Measurements from ENCODE around the gene KCNT1.

The KCNT1 gene

DNA sequence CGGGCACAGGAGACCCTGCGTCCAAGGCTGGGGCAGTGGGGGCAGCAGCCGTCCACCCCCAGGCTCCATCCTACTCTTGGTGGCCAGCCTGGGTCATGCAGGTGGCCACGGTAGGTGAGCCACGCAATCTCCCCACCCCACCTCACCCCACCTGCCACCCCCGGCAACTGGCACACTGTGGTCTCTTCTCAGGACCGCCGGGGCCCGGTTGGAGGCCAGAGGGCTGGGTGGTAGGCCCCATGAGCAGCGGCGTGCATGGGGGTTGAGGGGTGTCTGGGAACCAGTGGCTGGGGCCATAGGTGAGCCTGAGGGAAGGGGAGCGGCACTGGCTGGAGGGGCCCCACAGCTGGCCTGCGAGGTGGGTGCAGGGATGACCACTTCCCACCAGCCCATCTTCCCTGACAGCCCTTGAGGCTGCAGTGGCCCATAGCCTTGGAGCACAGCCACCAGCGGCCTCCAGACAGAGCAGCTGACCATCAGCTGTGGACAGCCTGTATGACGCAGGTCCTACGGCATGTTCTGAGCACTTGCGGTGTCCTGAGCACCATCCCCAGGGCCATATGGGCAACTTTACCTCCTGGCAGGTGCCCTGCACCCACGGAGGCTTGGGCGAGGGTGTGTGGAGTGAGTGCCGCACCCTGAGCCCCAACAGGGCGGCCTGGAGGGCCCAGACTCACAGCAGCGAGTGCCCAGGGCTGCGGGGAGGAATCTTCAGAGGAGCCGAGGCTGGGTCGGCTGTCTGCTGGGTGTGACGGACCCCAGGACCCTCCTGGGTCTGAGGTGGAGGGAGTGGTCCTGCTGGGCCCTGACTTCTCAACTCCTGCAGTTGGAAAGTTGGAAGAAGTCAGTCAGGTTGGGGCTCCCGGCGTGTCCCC lies 47.4 kb downstream of the KCNT1 start:
- no peak for DNase-seq

DNA sequence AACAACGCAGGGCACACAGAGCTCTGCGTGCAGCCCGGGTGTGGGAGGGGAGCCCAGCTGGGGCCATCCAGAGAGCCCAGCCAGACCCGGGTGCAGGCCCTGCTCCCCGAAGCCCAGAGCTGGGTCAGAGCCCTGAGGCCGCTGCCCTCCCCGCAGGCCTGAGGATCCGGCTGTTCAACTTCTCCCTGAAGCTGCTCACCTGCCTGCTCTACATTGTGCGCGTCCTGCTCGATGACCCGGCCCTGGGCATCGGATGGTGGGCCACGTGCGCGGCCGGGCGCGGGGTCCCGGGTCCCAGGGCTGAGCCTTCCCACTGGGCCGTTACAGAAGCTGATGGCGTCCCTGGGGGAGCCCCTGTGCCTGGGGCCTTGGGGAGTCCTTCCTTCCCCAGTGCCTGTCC lies 48.8 kb downstream of the KCNT1 start:
- no peak for DNase-seq

DNA sequence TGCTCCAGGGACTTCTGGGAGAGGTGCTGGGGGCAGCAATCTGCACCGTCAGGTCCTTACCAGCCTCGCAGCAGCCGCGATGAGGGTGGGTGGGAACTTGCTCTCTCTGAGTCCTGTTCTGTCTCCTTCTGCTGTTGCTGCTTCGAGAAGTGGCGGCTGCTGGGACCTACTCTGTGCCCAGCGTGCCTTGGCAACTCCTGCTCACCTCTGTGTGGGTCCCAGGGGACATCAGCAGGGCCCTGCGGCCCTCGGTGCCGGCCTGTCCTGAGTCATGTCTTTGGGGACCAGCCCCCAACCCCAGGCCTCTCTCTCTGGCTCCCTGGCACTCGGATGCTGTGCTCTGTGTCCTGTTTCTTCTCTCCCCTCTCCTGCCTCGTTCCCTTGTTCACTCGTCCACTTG lies 49.5 kb downstream of the KCNT1 start:
- DNase-seq: no peak

DNA sequence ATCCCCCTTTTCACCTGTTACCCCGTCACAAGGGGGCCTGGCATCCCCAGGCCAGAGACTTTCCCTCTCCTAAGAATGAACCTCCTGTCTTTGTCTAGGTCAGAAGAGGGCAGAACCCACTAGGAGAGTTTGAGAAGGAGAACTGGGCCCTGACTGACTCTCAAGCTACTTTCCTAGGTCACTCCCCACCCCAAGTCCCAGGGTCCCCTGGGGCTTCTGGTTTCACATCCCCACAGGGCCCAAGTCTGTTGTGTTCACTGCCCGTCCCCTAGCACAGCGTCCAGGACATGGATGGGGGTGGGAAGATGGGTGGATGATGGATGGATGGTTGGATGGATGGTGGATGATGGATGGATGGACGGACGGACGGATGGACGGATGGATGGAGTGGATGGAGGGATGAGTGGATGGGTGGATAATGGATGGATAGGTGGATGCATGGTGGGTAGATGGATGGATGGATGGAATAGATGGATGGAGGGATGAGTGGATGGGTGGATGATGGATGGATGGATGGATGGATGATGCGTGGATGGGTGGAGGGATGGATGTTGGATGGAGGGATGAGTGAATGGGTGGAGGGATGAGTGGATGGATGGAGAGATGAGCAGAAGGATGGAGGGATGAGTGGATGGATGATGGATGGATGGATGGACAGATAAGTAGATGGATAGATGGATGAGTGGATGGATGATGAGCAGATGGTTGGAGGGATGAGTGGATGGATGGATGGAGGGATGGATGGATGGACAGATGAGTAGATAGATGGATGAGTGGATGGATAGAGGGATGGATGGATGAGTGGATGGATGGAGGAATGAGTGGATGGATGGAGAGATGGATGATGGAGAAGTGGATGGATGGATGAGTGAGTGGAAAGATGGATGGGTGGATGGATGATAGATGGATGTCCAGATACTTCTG lies 50.6 kb downstream of the KCNT1 start:
- DNase-seq: no peak

DNA sequence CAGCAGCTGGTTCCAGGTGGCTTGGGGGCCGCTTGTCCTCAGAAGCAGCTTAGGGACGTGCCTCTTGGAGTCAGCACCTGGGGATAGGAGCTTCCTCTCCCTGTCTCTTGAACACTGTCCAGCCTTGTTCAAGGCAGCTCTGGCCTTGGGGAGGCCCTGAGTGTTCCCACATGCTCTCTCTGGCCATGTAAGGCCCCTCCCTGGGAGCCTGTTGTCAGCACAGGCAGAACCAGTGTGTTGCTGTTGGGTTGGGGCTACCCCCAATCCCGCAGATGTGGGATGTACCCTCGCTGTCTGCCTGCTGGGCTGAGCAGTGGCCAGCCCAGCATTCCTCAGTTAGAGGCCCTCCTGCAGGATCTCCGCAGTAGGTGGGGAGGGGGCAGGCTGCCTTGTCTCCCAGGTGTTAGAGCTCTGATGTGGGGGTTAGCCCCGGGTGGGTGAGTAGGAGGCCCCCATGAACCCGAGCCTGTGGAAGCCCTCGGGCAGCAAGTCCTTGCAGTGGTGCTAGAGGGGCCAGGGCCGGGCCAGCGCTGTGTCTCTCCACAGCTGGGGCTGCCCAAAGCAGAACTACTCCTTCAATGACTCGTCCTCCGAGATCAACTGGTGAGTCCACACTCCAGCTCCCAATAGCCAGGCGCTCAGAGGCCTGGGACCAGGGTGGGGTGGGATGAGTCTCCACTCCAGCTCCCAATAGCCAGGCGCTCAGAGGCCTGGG lies 51.6 kb downstream of the KCNT1 start:
- no peak for DNase-seq

DNA sequence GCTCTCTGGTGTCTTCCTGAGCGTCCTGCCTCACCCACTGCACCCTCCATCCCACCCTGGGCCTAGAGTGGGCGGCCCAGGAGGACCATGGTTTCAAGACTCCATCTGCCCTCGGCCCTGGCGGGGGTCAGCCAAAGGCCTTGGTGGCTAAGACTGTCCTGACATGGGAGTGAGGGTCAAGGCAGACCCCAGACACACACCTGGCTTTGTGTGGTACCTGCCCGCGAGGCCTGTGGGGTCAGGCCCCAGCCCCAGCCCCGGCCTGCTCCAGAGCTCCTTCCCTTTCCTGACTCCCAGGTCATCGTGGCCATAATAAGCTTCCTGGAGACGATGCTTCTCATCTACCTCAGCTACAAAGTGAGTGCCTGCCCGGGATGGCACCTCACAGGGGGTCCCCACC lies 54.6 kb downstream of the KCNT1 start:
- no peak for DNase-seq

- DNase-seq: no peak
Measured at GRCh38 chr9:135757356-135757755, 55.4 kb downstream of the KCNT1 start.

DNA sequence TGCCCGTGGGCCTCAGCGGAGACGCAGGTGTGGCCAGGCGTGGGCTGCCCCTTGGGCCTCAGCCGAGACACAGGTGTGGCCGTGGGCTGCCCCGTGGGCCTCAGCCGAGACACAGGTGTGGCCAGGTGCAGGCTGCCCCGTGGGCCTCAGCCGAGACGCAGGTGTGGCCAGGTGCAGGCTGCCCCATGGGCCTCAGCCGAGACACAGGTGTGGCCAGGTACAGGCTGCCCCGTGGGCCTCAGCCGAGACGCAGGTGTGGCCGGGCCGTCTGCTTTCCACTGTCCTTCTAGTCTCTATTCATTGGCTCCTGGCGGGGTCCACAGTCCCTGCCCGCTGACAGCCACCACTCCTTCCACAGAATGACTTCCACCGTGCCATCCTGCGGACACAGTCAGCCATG lies 56.1 kb downstream of the KCNT1 start:
- DNase-seq: no peak

DNA sequence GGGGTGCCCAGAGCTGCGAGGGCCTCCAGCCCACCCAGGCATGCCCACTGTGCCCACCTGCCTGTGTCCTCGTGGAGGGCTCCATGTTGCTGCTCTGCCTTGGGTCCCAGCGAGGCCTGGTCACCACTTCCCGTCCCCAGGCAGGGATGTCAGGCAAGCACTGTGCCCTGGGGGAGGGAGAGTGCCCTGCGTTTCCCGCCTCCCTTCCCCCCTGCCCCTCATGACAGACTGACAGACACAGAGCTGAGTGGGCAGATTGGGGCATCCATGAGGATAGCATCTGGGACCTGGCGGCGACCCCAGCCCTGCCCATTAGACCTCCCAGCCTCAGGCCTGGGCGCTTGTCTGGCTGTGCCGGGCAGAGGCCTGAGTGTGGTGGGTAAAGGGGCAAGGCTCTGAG lies 56.9 kb downstream of the KCNT1 start:
- no peak for DNase-seq

DNA sequence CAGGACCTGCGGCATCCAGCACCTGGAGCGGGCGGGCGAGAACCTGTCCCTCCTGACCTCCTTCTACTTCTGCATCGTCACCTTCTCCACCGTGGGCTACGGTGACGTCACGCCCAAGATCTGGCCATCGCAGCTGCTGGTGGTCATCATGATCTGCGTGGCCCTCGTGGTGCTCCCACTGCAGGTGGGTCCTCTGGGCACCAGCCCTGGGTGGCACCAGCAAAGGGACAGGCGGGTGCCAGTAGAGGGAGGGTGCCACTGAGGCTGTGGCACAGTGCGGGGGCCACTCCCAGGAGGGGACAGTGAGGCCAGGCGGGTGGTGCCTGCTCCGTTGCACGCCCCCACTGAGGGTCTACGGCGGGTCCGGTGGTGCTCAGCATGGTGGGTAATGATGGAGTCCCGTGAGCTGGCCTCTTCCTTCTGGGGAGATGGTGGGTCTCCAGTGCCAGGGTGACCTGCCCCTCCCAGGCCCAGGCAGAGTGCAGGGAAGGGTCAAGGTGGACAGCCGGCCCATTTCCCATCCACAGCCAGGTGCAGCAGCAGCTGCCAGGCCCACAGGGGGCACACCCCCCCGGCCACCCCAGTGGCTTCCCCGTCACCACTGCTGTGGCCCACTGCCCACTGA lies 57.8 kb downstream of the KCNT1 start:
- no peak for DNase-seq

DNA sequence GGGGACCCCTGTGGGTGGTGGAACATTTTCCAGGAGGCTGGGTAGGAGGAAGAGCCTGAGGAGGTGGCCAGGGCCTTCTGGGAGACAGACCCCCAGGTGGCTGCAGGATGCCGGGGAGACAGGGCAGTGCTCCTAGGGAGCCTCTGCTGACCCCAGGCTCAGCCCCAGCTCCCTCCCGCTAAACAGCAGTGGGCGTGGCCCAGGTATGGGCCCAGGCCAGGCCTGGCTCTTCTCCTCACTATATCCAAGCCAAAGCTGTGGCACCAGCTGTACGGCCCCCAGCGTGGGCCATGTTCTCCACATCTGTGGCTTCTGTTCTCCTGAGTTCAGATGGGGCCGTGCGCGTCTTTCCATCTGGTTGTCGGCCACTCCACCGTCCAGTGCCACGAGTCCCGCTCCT lies 58.5 kb downstream of the KCNT1 start:
- no peak for DNase-seq

DNA sequence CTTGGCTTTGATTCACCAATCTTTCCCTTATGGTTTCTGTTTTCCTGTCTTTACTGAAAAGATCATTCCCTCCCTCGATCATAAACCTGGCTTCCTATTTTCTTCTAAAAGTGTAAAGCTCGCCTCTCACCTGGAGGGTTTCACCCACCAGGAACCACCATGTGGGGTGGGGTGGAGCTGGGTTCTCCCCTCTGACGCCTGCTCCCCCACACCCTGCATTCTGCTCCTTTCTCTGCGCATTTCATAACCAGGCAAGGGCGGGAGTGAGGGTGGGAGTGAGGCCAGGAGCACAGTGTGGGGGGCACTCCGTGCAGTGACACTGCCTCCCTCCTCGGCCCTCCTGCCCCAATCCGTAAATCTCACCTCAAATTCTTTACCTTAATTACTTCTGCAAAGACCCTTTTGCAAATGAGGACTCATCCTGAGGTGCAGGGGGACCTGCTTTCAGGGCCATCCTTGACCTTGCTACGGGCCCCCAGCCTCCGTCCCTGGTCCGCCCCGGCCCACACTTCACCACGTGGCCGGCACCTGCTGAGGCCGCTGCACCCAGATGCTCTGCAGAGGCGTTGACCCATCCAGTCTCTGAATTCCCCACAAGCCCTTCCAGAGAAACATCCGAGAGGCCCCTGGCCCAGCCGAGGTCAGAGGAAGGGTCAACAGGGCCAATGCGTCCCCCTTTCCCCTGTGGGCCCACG lies 59.3 kb downstream of the KCNT1 start:
- no peak for DNase-seq

DNA sequence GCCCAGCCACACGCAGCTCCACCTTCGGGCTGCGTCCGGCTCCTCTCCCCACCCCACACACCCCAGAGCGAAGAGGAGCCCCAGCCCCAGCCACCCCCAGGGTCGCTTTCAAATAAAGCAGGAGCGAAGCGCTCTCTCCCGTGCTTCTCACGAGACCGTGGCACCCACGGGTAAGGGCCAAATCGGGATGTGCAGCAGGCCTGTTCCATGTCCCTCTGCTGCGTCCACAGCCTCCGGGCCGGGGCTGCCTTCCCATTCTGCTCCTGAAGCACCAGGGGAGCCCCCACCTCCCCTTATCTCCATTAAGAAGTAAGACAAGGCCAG lies 59.8 kb downstream of the KCNT1 start:
- no peak for DNase-seq

GRCh38 chr9:135762921-135763320 lies 60.9 kb downstream of the KCNT1 start:
- no peak for DNase-seq

- no peak for DNase-seq
Measured at GRCh38 chr9:135763716-135764446, 61.9 kb downstream of the KCNT1 start.

GRCh38 chr9:135764731-135765130 lies 62.7 kb downstream of the KCNT1 start:
- DNase-seq: no peak

- DNase-seq: no peak
Measured at GRCh38 chr9:135765416-135765815, 63.4 kb downstream of the KCNT1 start.

- no peak for DNase-seq
Measured at GRCh38 chr9:135766251-135766650, 64.3 kb downstream of the KCNT1 start.

- no peak for DNase-seq
Measured at GRCh38 chr9:135766707-135767106, 64.7 kb downstream of the KCNT1 start.

DNA sequence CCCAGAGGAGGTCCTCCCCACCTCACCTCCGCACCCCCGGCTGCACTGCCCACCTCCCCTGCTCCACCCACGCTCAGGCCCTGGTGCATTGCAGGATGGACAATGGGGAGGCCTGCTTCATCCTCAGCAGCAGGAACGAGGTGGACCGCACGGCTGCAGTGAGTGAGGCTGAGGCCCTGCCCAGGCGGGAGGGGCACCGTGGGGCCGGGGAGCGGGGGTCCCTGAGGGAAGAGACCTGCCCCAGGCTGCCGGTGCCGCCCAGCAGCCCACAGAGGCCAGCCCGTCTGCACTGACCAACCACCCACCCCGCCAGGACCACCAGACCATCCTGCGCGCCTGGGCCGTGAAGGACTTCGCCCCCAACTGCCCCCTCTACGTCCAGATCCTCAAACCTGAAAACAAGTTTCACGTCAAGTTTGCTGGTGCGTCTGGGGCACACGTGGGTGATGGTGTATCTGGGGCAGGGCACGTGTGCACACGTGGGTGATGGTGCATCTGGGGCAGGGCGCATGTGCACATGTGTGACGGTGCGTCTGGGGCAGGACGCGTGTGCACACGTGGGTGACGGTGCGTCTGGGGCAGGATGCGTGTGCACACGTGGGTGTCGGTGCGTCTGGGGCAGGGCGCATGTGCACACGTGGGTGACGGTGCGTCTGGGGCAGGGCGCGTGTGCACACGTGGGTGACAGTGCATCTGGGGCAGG lies 66.7 kb downstream of the KCNT1 start:
- no peak for DNase-seq
